HG03045 (cell line): ENCODE measurements around the gene HTR4.
"Not testable (repeated sequence)": the region's sequence is repeated elsewhere in the genome, so short reads cannot be mapped to it uniquely, and the experiment has no call there.

Experiments used
- ATAC-seq: cut with Tn5 transposase; IDR thresholded peaks from one replicate; pipeline ENCODE4 v1.9.1; 2021; ENCODE audit warnings: mild to moderate bottlenecking, moderate library complexity; ENCODE audit not compliant: unreplicated experiment

HTR4 gene, protein sequence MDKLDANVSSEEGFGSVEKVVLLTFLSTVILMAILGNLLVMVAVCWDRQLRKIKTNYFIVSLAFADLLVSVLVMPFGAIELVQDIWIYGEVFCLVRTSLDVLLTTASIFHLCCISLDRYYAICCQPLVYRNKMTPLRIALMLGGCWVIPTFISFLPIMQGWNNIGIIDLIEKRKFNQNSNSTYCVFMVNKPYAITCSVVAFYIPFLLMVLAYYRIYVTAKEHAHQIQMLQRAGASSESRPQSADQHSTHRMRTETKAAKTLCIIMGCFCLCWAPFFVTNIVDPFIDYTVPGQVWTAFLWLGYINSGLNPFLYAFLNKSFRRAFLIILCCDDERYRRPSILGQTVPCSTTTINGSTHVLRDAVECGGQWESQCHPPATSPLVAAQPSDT

GRCh38 chr5:148653836-148654781, at the start of gene HTR4:
TSS of gene HTR4 (minus strand) at chr5:148654527. CDS start at chr5:148637014, 17,513 bp downstream.
- no peak for ATAC-seq

- ATAC-seq = no peak
Measured at GRCh38 chr5:148702019-148702596, 47.8 kb upstream of the HTR4 start.

DNA sequence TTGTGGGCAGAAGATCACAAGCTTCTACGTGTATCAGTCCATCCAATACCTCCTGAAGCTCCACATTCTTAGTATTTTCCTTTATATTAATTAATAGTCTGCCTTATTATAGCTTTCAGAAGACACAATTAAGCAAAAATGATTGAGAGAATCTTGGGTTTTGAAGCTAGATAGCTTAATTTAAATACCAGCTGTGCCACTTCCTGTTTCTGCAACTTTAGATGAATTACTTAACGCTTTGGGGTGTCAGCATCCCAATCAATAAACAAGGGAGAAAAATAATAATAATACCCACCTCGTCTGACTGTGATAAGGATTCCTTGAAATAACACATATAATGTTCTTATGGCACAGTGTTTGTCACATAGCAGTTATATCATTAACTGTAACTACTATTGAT, 44.7 kb upstream of the HTR4 start:
- no peak for ATAC-seq

DNA sequence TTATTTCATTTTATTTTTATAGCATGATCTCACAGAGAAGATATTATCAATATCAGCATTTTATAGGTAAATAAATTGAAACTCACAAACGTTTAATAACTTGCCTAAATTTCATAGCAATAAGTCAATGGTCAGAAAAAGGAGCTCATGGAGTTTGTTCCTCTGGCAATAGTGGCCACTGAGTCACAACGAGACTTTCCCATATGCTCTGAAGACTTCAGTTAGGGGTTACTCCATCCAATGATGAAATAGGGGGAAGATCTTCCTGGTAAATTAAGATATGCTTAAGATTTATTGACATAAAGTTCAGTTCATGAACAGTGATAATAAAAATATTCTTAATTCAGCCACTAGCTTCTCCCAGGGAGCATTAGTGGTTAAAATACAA, 43.5 kb upstream of the HTR4 start:
- no peak for ATAC-seq

GRCh38 chr5:148697180-148697808, 43.0 kb upstream of the HTR4 start:
- ATAC-seq = no peak

DNA sequence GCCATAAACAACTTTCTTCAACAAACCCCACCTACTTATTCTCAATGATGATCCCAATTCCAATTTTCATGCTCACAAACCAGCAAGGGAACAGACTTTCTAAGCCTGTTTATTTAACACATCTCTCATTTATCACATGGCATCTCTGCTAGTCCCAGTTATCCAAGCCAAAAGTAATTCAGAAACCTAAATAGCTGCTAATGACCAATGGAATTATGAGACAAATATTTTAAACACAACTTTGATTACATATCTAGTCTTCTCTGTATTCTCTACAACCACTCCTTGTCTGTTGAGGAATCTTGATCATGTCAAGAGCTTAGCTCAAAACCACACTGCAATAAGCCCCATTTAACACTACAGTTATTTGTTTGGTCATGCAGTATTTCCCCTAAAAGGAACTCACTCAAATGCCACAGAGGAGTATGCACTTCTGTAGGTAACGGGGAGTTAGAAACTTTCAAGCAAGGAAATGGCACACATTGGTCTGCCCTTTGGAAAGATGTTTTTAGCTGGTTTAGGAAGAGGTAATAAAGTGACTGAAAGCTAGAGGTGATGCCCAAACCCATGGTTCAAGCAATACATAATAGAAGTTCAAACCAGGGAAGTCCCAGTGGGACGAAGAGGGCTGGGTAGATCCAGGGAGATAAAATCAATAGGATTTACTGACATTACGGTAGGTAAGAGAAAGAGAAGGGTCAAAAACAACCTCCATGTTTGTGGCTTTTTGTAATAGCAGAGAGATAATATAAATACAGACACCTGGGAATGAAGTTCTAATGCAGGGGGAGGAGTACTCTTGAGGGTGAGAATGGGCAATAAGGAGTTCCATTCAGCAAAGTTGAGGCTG, 42.1 kb upstream of the HTR4 start:
- no peak for ATAC-seq

DNA sequence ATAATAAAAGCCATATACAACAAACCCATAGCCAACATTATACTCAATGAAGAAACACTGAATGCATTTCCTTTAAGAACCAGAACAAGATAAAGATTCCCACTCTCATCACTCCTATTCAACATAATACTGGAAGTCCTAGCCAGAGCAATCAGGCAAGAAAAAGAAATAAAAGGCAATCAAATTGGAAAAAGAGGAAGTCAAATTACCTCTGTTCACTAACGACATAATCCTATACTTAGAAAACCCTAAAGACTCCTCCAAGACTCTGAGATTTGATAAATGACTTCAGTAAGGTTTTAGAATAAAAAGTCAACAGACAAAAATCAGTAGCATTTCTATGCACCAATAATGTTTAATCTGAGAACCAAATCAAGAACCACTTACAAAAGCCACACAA, 36.6 kb upstream of the HTR4 start:
- no peak for ATAC-seq

GRCh38 chr5:148688787-148689186, 34.5 kb upstream of the HTR4 start:
- no peak for ATAC-seq

DNA sequence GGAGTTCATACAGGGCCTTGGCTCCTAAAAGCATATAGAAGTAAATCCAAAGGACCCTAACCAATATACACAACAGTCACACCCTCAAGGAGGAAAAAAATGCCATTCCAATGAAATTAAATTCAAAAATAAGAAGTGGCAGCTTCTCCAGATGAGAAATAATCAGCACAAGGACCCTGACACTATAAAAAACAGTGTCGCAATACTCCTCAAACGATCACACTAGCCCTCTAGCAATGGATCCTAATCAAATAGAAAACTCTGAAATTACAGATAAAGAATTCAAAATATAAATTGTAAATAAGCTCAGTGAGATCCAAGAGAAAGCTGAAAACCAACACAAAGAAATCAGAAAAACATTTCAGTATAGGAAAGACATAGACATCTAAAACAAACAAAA, 33.5 kb upstream of the HTR4 start:
- no peak for ATAC-seq

GRCh38 chr5:148687427-148687826, 33.1 kb upstream of the HTR4 start:
- ATAC-seq = no peak

- no peak for ATAC-seq
Measured at GRCh38 chr5:148686660-148687059, 32.3 kb upstream of the HTR4 start.

GRCh38 chr5:148685520-148686134, 31.3 kb upstream of the HTR4 start:
- no peak for ATAC-seq

GRCh38 chr5:148684528-148684927, 30.2 kb upstream of the HTR4 start:
- ATAC-seq = no peak

GRCh38 chr5:148683651-148684050, 29.3 kb upstream of the HTR4 start:
- no peak for ATAC-seq

GRCh38 chr5:148682058-148683026, 28.0 kb upstream of the HTR4 start:
- ATAC-seq = no peak

DNA sequence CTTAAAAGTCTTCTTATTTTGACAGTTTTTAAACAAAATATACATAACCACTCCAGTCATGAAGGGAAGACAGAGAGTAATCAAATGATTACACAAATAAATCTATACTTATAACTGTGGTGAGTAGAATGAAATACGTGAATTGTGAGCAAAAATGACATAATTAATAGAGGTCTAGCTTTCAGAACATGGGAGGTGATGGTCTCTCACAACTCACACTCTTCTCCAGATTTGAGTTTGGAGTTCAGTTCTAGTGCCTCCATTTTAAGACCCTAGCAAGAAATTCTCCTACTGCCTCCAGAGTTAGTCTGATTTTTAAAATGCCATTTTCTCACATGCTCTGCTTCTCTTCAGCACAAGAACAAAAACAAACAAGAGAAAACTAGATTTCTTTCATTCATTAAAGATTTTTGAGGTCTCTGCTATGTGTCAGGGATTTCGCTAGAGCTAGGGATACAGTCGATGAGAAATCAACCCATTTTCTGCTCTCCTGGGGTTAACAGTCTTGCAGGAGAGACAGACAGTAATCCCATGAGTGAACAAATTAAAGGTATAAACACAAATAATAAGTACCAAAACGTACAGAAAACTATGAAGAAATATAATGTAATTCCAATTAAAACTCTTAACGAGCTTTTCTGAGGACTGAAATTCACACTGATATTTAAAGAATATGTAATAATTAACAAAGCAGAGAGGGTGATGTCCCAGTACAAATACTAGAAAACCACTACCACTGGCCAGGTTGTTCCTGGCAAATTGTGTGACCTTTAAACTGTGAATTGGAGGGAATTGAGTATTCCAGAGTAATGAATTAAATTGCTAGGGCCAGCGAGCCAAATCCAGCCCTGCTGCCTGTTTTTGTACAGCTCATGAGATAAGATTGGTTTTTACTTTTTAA, 27.1 kb upstream of the HTR4 start:
- ATAC-seq = no peak

GRCh38 chr5:148673704-148674103, 19.4 kb upstream of the HTR4 start:
- not testable (repeated sequence) for ATAC-seq

GRCh38 chr5:148666353-148666752, 12.0 kb upstream of the HTR4 start:
- ATAC-seq = no peak
